ENCODE results near the gene RYR2. TPM values are rescaled to one million over a fixed set of nuclear protein-coding genes. Genes with fewer than 3 reads are reported as not detected.

RYR2 gene
- total RNA-seq, 4 donors from 2014 or later, result 0.16 to 1.4 (median 0.60) TPM

DNA sequence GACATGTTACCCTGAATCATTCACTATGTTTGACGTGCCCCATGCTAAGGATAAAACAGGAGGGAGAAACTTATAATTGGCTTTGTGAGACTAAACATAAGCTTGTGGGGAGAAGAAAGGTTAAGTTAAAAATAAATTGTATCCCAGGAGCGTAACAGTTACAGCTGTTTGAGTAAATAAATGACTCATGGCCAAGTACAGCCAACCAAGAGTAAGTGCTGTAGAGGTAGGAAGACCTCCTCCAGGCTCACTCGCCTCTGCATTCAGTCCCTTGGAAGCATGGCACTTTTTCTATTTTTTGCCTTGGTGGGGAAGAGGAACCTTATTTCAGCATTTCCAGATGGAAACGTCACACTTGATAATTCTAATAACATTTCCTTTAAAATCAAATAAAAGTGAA lies 732.3 kb downstream of the RYR2 start:
- TF ChIP-seq, protein P1, sequence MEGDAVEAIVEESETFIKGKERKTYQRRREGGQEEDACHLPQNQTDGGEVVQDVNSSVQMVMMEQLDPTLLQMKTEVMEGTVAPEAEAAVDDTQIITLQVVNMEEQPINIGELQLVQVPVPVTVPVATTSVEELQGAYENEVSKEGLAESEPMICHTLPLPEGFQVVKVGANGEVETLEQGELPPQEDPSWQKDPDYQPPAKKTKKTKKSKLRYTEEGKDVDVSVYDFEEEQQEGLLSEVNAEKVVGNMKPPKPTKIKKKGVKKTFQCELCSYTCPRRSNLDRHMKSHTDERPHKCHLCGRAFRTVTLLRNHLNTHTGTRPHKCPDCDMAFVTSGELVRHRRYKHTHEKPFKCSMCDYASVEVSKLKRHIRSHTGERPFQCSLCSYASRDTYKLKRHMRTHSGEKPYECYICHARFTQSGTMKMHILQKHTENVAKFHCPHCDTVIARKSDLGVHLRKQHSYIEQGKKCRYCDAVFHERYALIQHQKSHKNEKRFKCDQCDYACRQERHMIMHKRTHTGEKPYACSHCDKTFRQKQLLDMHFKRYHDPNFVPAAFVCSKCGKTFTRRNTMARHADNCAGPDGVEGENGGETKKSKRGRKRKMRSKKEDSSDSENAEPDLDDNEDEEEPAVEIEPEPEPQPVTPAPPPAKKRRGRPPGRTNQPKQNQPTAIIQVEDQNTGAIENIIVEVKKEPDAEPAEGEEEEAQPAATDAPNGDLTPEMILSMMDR (IDR thresholded peaks at IDR 0.05; ENCODE audit: low read depth), result no peak

DNA sequence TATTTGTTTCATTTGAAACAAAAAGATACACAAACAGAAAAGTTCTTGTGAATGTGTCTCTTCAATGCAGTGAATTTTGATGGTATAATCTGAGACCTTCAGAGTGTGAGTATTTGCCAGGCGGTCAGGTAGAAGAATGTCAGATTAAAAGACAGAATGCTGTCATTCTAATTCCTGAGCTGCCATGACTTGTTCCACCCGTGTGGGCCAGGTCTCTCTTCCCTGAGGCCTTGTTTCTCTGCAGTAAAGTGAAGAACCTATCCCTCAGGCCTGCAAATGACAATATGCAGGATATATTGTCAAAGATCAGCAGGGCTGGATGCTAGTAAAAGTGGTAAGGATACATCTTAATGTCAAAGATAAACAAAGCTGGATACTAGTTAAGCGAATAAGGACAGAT lies 737.4 kb downstream of the RYR2 start:
- TF ChIP-seq, protein P1 (IDR thresholded peaks at IDR 0.05; ENCODE audit: low read depth), result no peak

DNA sequence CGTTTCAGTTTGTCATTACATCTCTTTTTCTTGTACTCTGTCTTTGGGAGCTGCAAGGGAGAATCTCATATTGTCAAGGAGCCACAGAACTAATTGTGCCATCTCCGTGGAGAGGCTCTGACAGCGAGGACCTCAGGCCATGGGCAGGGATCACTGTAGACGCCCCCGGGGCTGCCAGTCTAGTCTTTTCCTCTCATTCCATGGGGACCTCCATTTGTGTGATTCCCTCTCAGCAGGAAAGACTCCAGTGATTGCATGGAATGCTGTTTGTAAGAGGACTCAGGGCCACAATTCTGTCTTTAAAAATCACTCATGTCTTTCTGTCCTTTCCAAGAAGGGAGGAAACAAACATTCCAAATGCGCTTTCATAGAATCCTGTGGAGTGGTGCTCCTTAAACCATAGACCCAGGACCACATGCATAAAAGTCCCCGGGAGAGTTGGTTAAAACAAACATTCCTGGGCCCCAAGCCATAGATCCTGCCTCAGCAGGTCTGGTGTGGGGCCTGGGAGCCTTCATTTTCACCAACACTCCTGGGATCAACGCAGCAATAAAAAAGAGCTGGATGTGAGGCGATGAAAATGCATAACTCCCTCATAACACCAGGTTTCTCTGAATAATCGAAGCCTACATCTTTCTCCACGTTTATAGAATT lies 744.2 kb downstream of the RYR2 start:
- TF ChIP-seq, protein P1 (IDR thresholded peaks at IDR 0.05; ENCODE audit: low read depth), result no peak

DNA sequence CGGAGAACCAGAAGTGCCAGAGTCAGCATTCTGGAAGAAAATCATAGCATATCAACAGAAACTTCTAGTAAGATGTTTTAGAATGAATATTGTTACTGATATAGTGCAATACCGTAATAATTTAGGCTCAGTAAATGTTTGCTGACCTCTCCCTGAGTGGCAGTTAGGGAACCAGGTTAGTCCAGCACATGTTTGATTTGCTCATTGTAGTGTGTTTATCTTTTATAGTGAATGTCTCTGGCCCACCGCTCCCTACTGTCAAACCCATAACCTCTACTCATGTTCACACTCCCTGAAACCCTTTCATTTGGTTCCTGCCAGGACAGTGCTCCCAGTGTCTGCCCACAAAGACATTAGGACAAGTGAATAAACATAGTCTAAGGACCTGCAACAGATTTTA lies 746.1 kb downstream of the RYR2 start:
- TF ChIP-seq, protein P1 (IDR thresholded peaks at IDR 0.05; ENCODE audit: low read depth), result no peak

DNA sequence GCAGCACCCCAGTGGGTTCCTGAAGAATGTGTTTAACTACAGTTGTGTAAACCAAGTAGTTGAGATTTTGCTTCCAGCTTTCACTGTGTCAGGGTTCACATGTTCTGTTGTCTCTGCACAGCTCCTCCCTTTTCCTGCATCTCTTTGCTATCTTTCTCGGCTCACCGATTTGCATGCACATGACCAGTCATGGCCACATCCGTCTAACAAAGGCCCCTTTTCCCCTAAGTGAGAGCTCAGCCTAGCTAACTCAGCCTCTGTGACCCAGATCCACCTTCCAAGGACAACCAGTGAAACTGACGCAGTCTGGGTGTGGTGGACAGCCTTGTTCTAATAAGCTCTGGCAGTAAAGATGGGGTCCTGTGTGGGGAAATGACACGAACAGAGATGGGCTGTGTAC lies 747.6 kb downstream of the RYR2 start:
- TF ChIP-seq, protein P1 (IDR thresholded peaks at IDR 0.05; ENCODE audit: low read depth), result no peak

DNA sequence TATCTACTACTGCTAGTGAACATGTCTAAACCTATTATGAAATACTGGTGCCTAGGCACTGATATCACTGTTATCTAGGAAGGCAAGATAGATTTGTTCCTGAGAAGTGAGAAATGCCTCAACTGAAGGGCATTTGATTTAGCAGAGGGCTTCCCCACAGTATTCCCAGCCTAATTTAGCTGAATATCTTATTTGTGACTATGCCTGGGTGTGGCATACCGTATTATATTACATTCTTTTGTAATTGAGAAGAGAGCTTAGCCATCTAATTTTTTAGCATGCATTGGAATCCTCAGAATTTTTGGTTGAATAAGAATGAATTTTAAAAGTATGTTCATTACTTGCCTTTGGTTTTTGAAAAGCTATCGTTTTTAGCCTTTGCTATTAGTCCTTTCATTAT lies 749.6 kb downstream of the RYR2 start:
- TF ChIP-seq, protein P1 (IDR thresholded peaks at IDR 0.05; ENCODE audit: low read depth), result no peak

DNA sequence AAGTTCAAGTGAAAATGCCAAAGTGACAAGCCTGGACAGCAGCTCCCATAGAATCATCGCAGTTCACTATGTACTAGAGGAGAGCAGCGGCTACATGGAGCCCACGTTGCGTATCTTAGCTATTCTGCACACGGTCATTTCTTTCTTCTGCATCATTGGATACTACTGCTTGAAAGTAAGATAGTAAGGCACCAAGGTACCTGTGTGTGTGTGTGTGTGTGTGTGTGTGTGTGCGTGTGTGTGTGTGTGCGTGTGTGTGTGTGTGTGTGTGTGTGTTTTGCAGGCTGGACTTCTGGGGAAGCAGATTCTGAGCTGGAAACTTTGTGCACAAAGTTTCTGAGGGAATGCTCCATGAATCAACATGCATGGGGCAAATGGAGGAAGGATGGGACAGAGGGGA lies 750.2 kb downstream of the RYR2 start:
- TF ChIP-seq, protein P1 (IDR thresholded peaks at IDR 0.05; ENCODE audit: low read depth), result no peak
